NK-92 (cell line): Measurements from ENCODE around the gene PYROXD2.

Experiments
- DNase-seq: peaks from one replicate; lab custom pipeline; 2025; ENCODE audit not compliant: unreplicated experiment; lab: John Stamatoyannopoulos, UW

Gene PYROXD2

DNA sequence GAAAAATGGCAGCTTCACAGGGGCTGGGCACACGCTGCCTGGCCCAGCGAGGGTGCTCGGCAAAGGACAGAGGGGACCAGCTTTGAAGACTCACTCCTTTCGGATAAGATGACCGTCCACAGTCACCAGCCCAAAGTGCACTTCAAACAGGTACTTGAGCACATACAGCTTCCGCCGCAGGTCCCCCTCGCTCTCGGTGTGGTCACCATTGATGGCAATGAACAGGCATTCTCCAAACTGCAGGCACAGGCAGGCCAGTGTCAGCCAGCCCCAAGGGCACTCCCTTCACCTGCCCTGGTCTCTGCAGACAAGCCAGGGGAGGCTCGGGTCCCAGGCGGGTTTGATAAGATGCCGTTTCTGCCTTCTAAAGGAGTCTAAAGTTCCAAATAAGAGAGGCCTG, 20.2 kb upstream of the PYROXD2 start:
- DNase-seq, result no peak

- DNase-seq, result no peak
Measured at GRCh38 chr10:98433881-98434732, 19.1 kb upstream of the PYROXD2 start.

GRCh38 chr10:98433371-98433770, 18.4 kb upstream of the PYROXD2 start:
- DNase-seq, result no peak

- DNase-seq, result no peak
Measured at GRCh38 chr10:98432330-98432729, 17.3 kb upstream of the PYROXD2 start.

GRCh38 chr10:98431016-98431415, 16.0 kb upstream of the PYROXD2 start:
- no peak for DNase-seq

DNA sequence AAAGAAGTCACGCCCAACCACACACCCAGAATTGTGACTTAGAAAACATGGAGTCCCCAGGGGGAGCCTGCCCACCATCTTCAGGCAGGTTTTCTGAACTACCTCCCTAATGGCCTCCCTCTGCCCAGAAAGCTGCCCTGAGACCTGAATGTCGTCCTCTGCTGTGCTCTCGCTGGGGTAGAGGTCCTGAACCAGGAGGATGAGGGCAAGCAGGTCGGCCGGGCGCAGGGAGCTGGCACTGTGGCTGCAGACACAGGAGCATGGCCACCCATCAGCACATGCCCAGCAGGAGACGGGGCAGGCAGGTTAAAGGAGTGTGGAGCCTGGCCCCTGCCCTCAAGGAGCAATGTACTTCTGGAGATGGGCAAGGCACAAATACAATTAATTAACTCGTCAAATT, 15.4 kb upstream of the PYROXD2 start:
- DNase-seq, result no peak

DNA sequence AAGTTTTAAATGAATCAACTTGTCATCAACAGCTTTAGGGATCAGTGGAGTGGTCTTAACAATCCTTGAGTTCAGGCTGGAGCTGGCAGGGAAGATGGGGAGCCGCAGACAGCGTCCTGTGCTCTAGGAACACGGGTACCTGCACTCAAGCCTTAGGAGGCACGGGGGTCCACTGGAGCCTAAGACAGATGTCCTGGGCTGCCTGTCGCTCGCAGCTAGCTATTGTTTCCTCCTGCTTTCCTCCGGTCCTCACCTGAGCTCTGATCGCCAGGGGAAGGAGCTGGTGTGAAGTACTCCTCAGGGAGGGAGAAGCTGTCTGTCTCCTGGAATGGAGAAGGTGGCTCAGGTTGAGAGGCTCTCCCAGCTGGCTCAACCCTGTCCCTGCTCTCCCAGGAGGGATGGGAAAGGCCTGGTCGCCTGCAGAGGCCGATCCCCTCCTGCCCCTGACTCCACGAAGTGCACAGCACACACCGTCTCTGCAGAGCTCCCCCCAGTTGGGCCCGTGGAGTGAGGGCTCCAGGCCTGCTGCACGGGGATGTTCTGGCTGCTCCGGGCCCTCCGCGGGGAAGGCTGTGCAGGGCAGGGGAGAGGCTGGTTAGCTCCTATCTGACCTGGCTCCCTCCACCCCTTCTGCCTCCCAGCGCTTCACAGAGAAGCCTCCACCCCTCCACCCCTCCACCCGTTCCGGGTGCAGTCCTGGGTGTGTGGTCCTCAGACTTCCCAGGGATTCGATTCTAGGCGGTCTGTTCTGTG, 14.5 kb upstream of the PYROXD2 start:
- no peak for DNase-seq

GRCh38 chr10:98427011-98427515, 12.1 kb upstream of the PYROXD2 start:
- DNase-seq, result no peak

DNA sequence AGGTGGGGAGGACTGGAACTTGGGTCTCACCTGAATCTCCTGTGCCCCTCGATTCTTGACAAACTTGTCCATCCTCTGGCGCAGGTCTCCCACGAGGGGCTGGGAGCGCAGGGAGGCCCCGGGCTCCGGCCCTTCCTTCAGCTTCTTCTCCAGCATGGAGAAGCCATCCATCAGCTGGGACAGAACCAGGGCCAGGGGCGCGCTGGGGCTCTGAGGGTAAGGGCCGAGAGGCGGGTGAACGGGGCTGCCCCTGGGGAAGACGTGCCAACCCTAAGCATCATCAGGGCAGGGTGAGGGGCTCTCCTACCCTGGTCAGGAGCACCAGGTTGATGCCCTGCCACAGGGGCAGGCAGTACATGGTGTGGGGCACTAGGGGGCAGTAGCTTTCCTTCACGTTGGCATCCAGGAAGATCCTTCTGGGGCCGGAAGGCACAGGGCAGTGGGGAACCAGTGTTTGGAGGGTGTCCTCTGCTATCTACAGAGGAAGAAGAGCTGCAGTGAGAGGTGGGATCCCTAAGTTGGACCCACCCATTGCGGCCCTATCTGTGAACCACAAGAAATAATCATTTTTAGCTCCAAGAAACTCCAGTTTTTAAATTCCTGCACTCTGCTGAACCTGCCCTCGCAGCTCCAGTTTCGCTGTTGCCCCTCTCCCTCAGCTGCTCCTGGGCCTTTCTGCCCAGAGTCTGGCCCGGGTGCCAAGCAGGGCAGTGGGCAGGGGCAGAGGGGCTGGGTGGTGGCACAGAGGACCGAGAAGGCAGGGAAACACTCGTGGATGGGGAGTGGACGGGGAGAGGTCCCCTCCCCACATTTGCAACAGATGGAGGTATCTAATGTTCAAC, 10.8 kb upstream of the PYROXD2 start:
- DNase-seq, result no peak

- DNase-seq, result no peak
Measured at GRCh38 chr10:98424295-98425254, 9.6 kb upstream of the PYROXD2 start.

DNA sequence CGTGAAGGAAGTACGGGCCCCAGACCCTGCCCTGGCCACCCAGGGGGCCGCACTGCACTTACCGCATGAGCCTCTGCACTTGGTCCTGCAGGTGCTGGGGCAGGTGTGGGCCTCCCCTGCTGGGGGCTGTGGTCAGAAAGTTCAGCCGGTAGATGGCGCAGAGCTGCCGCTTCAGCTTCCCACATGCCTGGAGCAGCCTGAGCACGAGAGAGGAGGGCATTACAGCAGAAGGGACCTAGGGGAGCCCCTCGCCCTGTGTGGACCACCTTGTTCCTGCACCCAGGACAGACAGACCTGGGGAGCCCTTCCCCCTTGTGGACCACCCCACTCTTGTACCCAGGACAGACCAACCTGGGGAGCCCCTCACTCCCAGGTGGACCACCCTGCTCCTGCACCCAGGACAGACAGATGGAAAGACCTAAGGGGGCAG, 8.7 kb upstream of the PYROXD2 start:
- DNase-seq, result no peak

DNA sequence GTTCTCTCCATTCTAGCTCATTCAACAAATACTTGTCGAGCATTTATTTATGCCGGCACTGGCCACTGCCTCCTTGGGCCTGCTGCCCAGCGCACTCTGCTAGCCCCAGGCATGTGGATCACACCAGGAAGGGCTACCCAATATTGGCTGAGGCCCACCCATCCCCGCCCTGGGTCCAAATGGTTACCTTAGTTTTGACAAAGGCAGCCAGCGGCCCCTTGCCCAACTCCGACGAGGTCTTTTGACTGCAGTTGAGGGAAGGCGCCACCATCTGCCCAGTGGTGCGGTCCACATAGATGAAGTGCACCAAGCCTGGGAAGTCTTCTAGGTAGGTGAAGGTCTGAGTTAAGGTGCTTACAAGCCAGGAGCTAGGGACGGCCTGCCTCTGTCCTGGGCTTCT, 7.2 kb upstream of the PYROXD2 start:
- no peak for DNase-seq

- no peak for DNase-seq
Measured at GRCh38 chr10:98420786-98421185, 5.8 kb upstream of the PYROXD2 start.

GRCh38 chr10:98419469-98420261, 4.7 kb upstream of the PYROXD2 start:
- no peak for DNase-seq

- no peak for DNase-seq
Measured at GRCh38 chr10:98418665-98419468, 3.9 kb upstream of the PYROXD2 start.

DNA sequence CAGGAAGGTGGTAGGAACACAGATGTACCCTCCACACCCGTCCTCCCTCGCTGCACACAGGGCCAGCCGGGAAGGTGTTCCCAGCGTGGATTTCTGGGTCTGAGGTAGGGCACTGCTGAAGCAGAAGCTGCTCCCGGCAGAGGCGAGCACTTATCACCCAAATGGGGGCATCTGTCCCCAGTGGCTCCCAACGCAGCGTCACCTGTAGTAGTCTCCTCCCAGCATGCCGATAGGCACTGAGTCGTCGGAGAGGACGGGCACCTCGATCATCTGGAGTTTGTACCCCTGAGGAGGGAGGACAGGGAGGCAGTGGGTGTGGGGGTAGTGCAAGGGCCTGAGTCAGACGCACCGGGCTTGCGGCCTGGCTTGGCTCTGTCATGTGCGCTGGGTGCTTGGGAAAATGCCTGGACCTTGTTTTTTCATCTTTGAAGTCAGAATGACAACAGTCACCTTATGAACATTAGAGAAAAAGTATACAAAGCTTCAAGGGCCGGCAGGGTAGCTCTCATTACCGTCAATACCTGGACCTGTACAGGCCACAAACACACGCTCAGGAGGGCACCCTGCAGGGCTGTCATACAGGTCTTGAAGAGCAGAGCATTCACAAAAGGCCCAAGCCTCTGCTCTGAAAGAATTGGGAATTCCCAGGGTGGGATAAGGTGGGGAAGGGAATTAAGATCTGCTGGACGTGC, 3.1 kb upstream of the PYROXD2 start:
- no peak for DNase-seq

DNA sequence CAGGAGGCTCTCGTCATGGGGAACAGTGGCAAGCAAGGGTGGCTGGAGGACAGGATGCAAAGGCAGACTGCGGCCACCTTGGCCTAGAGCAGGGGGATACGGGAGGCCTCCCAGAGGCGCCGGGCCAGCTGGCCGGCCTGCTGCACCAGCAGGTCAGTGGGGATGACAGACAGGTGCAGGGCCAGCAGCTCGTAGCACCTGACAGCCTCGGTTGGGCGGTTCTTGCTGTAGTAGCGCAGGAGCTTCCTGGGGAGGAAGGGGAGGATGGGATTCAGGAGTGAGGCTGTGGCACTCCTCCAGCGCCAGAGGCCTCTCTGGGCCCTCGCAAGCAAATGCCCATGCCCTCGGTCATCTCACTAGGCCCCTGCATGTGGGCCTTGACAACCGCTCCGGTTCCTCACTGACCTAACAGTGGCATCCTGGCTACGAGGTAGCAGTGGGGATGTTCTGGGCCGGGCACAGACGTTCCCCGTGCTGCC, 2.5 kb upstream of the PYROXD2 start:
- no peak for DNase-seq
